CD14-positive monocyte (primary cell): Measurements from ENCODE around the gene PPM1K. TPM values are rescaled to one million over a fixed set of nuclear protein-coding genes. Genes with fewer than 3 reads are reported as not detected.
A peak's percentile ranks its signal among the peaks of the same experiment; 100 is the strongest.

ENCODE experiments used
- DNase-seq, 3 donors: peaks; one replicate each; pipeline ENCODE4 v3.0.0-alpha.2; 2011 to 2022
- H2AFZ ChIP-seq: 2 replicates; pipeline ENCODE4 v1.6.0; 2012; ENCODE audit warnings: mild to moderate bottlenecking, low read depth, low read length, inconsistent platforms; ENCODE audit not compliant: insufficient read depth, poor library complexity, severe bottlenecking
- H3K27ac ChIP-seq, 2 donors: 1 replicate in 1 of 2; 2 replicates in 1 of 2; pipeline ENCODE4 v1.5.1; 2012 to 2013; ENCODE audit warnings: low read length in 2 of 2, control low read depth in 1 of 2, inconsistent platforms in 1 of 2, low read depth in 1 of 2, mild to moderate bottlenecking in 1 of 2
- H3K27me3 ChIP-seq, 2 donors: one replicate each; pipeline versions ENCODE4 v1.6.0 to v1.6.1; 2011 to 2013; ENCODE audit warnings: low read length in 2 of 2; ENCODE audit not compliant: control insufficient read depth in 2 of 2, insufficient read depth in 2 of 2
- H3K36me3 ChIP-seq, 2 donors: replicated peaks in 1 of 2; 1 replicate in 1 of 2; 2 replicates in 1 of 2; pipeline versions ENCODE4 v1.5.1 to v1.6.1; 2012 to 2013; ENCODE audit warnings: low read length in 2 of 2, control low read depth in 1 of 2, inconsistent platforms in 1 of 2, mild to moderate bottlenecking in 1 of 2; ENCODE audit not compliant: insufficient read depth in 2 of 2, control insufficient read depth in 1 of 2
- H3K4me1 ChIP-seq, 2 donors: 1 replicate in 1 of 2; 2 replicates in 1 of 2; pipeline versions ENCODE4 v1.5.1 to v1.6.1; 2012 to 2013; ENCODE audit warnings: low read length in 2 of 2, control low read depth in 1 of 2, inconsistent platforms in 1 of 2, mild to moderate bottlenecking in 1 of 2, moderate library complexity in 1 of 2; ENCODE audit not compliant: insufficient read depth in 2 of 2, control insufficient read depth in 1 of 2
- H3K4me2 ChIP-seq: replicated peaks from 2 replicates; pipeline ENCODE3; 2012; ENCODE audit warnings: low read length, moderate library complexity, mild to moderate bottlenecking; ENCODE audit not compliant: poor library complexity, severe bottlenecking; ENCODE audit errors: extremely low read depth
- H3K4me3 ChIP-seq, 3 experiments: fragments of 200-600 bp in 1 of 3; sonication (generic) in 1 of 3; replicated peaks in 1 of 3; 1 replicate in 2 of 3; 2 replicates in 1 of 3; pipeline ENCODE4 v1.5.1; 2011 to 2013; ENCODE audit warnings: low read length in 3 of 3, mild to moderate bottlenecking in 3 of 3, control low read depth in 2 of 3, low read depth in 2 of 3, inconsistent platforms in 1 of 3, moderate library complexity in 1 of 3
- H3K79me2 ChIP-seq: 2 replicates; pipeline ENCODE4 v1.6.0; 2012; ENCODE audit warnings: mild to moderate bottlenecking, control low read depth, inconsistent platforms, low read length, moderate library complexity; ENCODE audit not compliant: insufficient read depth
- H3K9ac ChIP-seq: 2 replicates; pipeline ENCODE4 v1.6.0; 2017; ENCODE audit warnings: low read length, mild to moderate bottlenecking; ENCODE audit not compliant: insufficient read depth, poor library complexity, severe bottlenecking
- H3K9me3 ChIP-seq, 2 donors: replicated peaks in 1 of 2; 1 replicate in 1 of 2; 2 replicates in 1 of 2; pipeline versions ENCODE4 v1.5.1 to v1.6.1; 2012 to 2013; ENCODE audit warnings: low read length in 2 of 2, control low read depth in 1 of 2; ENCODE audit not compliant: control insufficient read depth in 1 of 2, insufficient read depth in 1 of 2
- H4K20me1 ChIP-seq: 2 replicates; pipeline ENCODE4 v1.6.0; 2012; ENCODE audit warnings: mild to moderate bottlenecking, low read length, control low read depth, moderate library complexity; ENCODE audit not compliant: insufficient read depth
- H3K27ac Mint-ChIP-seq, 7 donors: one replicate each; pipeline ENCODE4 v1.8.0; 2020; ENCODE audit warnings: mild to moderate bottlenecking in 7 of 7, mixed read lengths in 7 of 7, moderate library complexity in 6 of 7, inconsistent platforms in 2 of 7
- H3K27me3 Mint-ChIP-seq, 3 donors: one replicate each; pipeline ENCODE4 v1.8.0; 2021 to 2022; ENCODE audit warnings: low read depth in 3 of 3, mild to moderate bottlenecking in 3 of 3, mixed read lengths in 3 of 3, moderate library complexity in 3 of 3, inconsistent platforms in 1 of 3
- H3K36me3 Mint-ChIP-seq, 2 donors: one replicate each; pipeline ENCODE4 v1.8.0; 2020; ENCODE audit warnings: mixed read lengths in 2 of 2, inconsistent platforms in 1 of 2, mild to moderate bottlenecking in 1 of 2
- H3K4me1 Mint-ChIP-seq: one replicate; pipeline ENCODE4 v1.8.0; 2020; ENCODE audit warnings: mild to moderate bottlenecking, mixed read lengths
- H3K4me3 Mint-ChIP-seq, 2 donors: one replicate each; pipeline ENCODE4 v1.8.0; 2020; ENCODE audit warnings: mild to moderate bottlenecking in 2 of 2, mixed read lengths in 2 of 2, moderate library complexity in 1 of 2
- H3K9me3 Mint-ChIP-seq, 7 donors: one replicate each; pipeline ENCODE4 v1.8.0; 2020 to 2022; ENCODE audit warnings: mixed read lengths in 7 of 7, mild to moderate bottlenecking in 6 of 7, moderate library complexity in 6 of 7, inconsistent platforms in 2 of 7
- WGBS: methylation state at CpG from one replicate; pipeline ENCODE4 v1.1.5; 2013; ENCODE audit warnings: missing lambda C conversion rate; ENCODE audit not compliant: insufficient coverage; 5-methylcytosine and 5-hydroxymethylcytosine counted together
- intact Hi-C, 2 donors: fragments of 100-400 bp; cut with micrococcal nuclease; formaldehyde crosslinking; loops; one replicate each; pipeline versions ENCODE4 v1.15.0 to v1.15.1; 2023
- polyA plus RNA-seq, 3 donors: library from polyadenylated mRNA; depleted of rRNA in 1 of 3; unstranded in 2 of 3; stranded (reverse) in 1 of 3; fragments of 300-500 nt in 2 of 3; fragments of >200 nt in 1 of 3; fragmentation: Illumina TruSeq in 2 of 3; gene quantifications; 1 replicate in 2 of 3; 2 replicates in 1 of 3; pipeline ENCODE4 v1.2.3, GENCODE V29; 2012 to 2021
- TF ChIP-seq, protein P1 (sequence below): fragments of 200-600 bp; IDR thresholded peaks from one replicate; pipeline ENCODE4 v1.8.0; 2022; ENCODE audit warnings: antibody characterized with exemption, mild to moderate bottlenecking

The PPM1K gene
- polyA plus RNA-seq, 3 donors: 5.7 to 11.0 (median 7.0) TPM

DNA sequence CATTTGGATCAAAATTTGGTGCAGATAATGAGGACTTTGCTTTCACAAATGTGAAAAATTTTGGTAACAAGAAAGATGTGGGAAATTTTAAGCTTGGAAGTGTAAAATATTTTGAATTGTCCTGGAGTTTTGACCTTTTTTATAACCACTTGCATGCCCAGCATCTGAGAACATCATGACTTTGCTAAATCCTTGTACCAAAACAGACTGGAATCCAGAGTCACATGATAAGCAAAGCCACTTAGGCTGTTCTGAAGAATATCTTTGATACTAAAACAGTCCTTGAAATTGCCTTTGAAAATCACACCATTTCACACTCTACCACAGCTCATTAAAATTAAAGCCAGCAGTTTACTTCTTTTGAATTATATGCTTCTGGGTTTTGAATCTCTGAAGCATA is 2.5 kb upstream of the PPM1K start:
- Histone ChIP-seq H3K9me3 (no peaks in the 10 kb centered on the region), H3K27ac (no peak overlapping the region), H3K4me2 (no peak overlapping the region), H3K4me3 (no peak overlapping the region), H3K36me3 (no peaks in the 10 kb centered on the region), H3K27me3 (no peaks in the 10 kb centered on the region), H4K20me1 (no peaks in the 10 kb centered on the region), H3K4me1 (peaks cover 20 to 21% of the 10 kb centered on the region in 2 donors), H3K79me2 (peaks cover 15% of the 10 kb centered on the region), H3K9ac (no peak overlapping the region), H2AFZ (no peak overlapping the region)
- intact Hi-C loops: loop anchor here (5.0 to 10.0 kb wide), 3 partner anchors 90 to 828 kb away; partner anchors contain the start of genes HERC3 (in 1 of the 2), HERC6 (in 1 of the 2) and TIGD2 (in 1 of the 2)
- TF ChIP-seq, protein P1, sequence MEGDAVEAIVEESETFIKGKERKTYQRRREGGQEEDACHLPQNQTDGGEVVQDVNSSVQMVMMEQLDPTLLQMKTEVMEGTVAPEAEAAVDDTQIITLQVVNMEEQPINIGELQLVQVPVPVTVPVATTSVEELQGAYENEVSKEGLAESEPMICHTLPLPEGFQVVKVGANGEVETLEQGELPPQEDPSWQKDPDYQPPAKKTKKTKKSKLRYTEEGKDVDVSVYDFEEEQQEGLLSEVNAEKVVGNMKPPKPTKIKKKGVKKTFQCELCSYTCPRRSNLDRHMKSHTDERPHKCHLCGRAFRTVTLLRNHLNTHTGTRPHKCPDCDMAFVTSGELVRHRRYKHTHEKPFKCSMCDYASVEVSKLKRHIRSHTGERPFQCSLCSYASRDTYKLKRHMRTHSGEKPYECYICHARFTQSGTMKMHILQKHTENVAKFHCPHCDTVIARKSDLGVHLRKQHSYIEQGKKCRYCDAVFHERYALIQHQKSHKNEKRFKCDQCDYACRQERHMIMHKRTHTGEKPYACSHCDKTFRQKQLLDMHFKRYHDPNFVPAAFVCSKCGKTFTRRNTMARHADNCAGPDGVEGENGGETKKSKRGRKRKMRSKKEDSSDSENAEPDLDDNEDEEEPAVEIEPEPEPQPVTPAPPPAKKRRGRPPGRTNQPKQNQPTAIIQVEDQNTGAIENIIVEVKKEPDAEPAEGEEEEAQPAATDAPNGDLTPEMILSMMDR: no peak
- H3K27ac Mint-ChIP-seq: no peak overlapping the region
- no peaks in the 10 kb centered on the region for H3K9me3 Mint-ChIP-seq
- no peak for DNase-seq
- H3K27me3 Mint-ChIP-seq: no peaks in the 10 kb centered on the region
- H3K4me1 Mint-ChIP-seq: peaks cover 21% of the 10 kb centered on the region
- H3K36me3 Mint-ChIP-seq: no peaks in the 10 kb centered on the region
- no peak overlapping the region for H3K4me3 Mint-ChIP-seq

DNA sequence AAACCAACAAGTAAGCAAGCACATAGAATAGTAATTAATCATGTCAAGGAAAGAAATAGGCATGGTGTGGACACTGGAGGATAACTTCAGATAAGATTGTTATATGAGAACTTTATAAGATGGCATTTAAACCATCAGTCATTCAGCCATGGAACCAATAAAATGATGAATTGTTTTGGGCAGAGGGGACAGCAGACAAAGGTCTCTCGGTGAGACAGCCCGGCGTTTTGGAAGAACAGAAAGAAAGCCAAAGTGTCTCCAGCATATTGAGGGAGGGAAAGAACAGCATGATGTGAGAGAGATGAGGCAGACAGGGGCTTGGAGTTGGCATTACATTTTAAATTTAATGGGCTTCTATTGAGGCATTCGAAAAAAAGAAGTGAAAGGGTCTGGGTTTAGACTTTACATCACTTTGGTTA is 883 bp upstream of the PPM1K start:
- TF ChIP-seq, protein P1: no peak
- H3K79me2 ChIP-seq: peaks cover 24% of the 10 kb centered on the region
- peaks cover 20 to 21% of the 10 kb centered on the region in 2 donors for H3K4me1 ChIP-seq
- Mint-ChIP-seq H3K9me3 (peaks cover 0 to 2% (median 0%) of the 10 kb centered on the region in 7 donors), H3K4me3 (peak overlapping the region; percentile 98), H3K4me1 (peaks cover 29% of the 10 kb centered on the region), H3K36me3 (no peaks in the 10 kb centered on the region), H3K27ac (peak overlapping the region; percentile 80 to 99 (median 96)), H3K27me3 (no peaks in the 10 kb centered on the region)
- no peak for DNase-seq
- peak overlapping the region; percentile 49 to 92 for H3K27ac ChIP-seq
- H3K9me3 ChIP-seq: no peaks in the 10 kb centered on the region
- H3K36me3 ChIP-seq: no peaks in the 10 kb centered on the region
- peak overlapping the region; percentile 85 for H2AFZ ChIP-seq
- intact Hi-C loops: loop anchor here (5.0 to 10.0 kb wide), 3 partner anchors 92 to 830 kb away; partner anchors contain the start of genes HERC3 (in 1 of the 2), HERC6 (in 1 of the 2) and TIGD2 (in 1 of the 2)
- WGBS: 19% methylated on average over 3 of the region's 4 CpGs
- peak overlapping the region; percentile 74 for H3K4me2 ChIP-seq
- peak overlapping the region; percentile 63 for H3K9ac ChIP-seq
- H3K4me3 ChIP-seq: peak overlapping the region; percentile 54 to 89 (median 72)
- H4K20me1 ChIP-seq: no peaks in the 10 kb centered on the region
- no peaks in the 10 kb centered on the region for H3K27me3 ChIP-seq
